NCI-H774 (cell line): ENCODE measurements around the gene PCDHGA4.
"Not testable (repeated sequence)": the region's sequence is repeated elsewhere in the genome, so short reads cannot be mapped to it uniquely, and the experiment has no call there.

Source experiments
- DNase-seq: peaks from one replicate; lab custom pipeline; 2025; lab: John Stamatoyannopoulos, UW

Gene PCDHGA4

GRCh38 chr5:141354900-141355469 is at the start of gene PCDHGA4:
PCDHGA4 (plus strand) TSS chr5:141355021; CDS start chr5:141355108, 87 bp downstream.
- no peak for DNase-seq

GRCh38 chr5:141306630-141307029 is 48.2 kb upstream of the PCDHGA4 start:
- no peak for DNase-seq

GRCh38 chr5:141313711-141314110 is 41.1 kb upstream of the PCDHGA4 start:
- no peak for DNase-seq

GRCh38 chr5:141316963-141317362 is 37.9 kb upstream of the PCDHGA4 start:
- not testable (repeated sequence) for DNase-seq

GRCh38 chr5:141319202-141319601 is 35.6 kb upstream of the PCDHGA4 start:
- DNase-seq: no peak

GRCh38 chr5:141319699-141320098 is 35.1 kb upstream of the PCDHGA4 start:
- DNase-seq: no peak

- DNase-seq: peak; percentile 91
Measured at GRCh38 chr5:141320225-141321169, 34.3 kb upstream of the PCDHGA4 start, which contains the start of gene TAF7. TAF7 (minus strand) TSS chr5:141320784; CDS start chr5:141320044, 740 bp downstream.

- DNase-seq: no peak
Measured at GRCh38 chr5:141322261-141322660, 32.6 kb upstream of the PCDHGA4 start.

- DNase-seq: peak; percentile 62
Measured at GRCh38 chr5:141326088-141326854, 28.6 kb upstream of the PCDHGA4 start.

- DNase-seq: no peak
Measured at GRCh38 chr5:141328231-141328630, 26.6 kb upstream of the PCDHGA4 start.

GRCh38 chr5:141330299-141331080 is 24.3 kb upstream of the PCDHGA4 start, which contains the start of gene PCDHGA1:
PCDHGA1 (plus strand) TSS chr5:141330514.
- DNase-seq: peak; percentile 15

- not testable (repeated sequence) for DNase-seq
Measured at GRCh38 chr5:141332571-141332970, 22.2 kb upstream of the PCDHGA4 start.

- no peak for DNase-seq
Measured at GRCh38 chr5:141338538-141339306, 16.1 kb upstream of the PCDHGA4 start, which contains the start of gene PCDHGA2. PCDHGA2 (plus strand) TSS chr5:141338760.

GRCh38 chr5:141340781-141341354 is 14.0 kb upstream of the PCDHGA4 start:
- not testable (repeated sequence) for DNase-seq

- DNase-seq: no peak
Measured at GRCh38 chr5:141342773-141343172, 12.0 kb upstream of the PCDHGA4 start.

- DNase-seq: no peak
Measured at GRCh38 chr5:141343242-141343952, 11.4 kb upstream of the PCDHGA4 start, which contains the start of gene PCDHGA3. PCDHGA3 (plus strand) TSS chr5:141343829; CDS start chr5:141344034, 205 bp downstream.

- no peak for DNase-seq
Measured at GRCh38 chr5:141343953-141344463, 10.8 kb upstream of the PCDHGA4 start.

- no peak for DNase-seq
Measured at GRCh38 chr5:141345327-141345726, 9.5 kb upstream of the PCDHGA4 start.

GRCh38 chr5:141346017-141346416 is 8.8 kb upstream of the PCDHGA4 start:
- not testable (repeated sequence) for DNase-seq
